ENCODE data around the gene DLX2.

DNA sequence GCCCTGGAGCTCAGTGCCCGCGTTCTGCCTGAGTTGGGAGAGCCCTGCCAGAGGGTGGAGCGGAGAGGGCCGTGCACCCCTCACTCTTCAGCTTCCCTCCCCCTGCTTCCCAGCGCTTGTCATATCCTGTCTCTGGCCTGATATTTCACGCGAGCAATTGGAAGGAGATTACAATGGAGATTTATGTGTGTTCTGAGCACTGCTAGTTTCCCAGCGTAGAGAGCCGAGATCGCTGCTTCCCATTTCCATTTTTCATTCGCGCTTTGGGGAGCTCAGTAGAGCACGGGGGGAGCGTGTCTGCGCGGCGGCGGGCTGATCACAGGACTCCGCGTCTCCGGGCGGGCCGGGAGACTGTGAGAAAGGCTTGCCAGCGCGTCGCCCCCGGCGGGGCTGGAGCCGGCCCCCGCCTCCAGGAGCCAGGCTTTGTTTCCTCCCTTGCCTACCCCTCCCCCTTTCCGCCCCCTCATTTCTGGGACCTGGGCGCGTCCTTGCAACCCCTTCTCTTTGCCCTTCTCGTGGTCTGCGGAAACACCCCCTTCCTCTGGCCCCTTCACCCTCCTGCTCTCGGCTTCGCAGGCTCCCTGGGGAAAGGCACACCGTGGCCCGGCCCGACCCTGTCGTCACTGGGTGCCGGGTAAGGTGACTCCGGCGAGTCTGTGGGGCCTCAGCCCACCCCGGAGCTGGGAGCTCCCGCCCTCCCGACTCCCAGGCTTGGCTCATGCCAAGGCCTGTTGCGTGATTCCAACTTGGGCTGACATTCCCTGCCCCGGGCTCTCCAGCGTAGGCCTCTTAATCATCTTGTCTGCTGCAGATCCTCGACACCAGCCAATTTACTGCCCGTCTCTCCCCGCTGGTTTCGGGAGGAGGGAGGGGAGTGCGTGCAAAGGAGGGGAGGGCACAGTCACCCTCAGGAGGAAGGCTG, 5.8 kb downstream of the DLX2 start:
- TF ChIP-seq, protein P1, sequence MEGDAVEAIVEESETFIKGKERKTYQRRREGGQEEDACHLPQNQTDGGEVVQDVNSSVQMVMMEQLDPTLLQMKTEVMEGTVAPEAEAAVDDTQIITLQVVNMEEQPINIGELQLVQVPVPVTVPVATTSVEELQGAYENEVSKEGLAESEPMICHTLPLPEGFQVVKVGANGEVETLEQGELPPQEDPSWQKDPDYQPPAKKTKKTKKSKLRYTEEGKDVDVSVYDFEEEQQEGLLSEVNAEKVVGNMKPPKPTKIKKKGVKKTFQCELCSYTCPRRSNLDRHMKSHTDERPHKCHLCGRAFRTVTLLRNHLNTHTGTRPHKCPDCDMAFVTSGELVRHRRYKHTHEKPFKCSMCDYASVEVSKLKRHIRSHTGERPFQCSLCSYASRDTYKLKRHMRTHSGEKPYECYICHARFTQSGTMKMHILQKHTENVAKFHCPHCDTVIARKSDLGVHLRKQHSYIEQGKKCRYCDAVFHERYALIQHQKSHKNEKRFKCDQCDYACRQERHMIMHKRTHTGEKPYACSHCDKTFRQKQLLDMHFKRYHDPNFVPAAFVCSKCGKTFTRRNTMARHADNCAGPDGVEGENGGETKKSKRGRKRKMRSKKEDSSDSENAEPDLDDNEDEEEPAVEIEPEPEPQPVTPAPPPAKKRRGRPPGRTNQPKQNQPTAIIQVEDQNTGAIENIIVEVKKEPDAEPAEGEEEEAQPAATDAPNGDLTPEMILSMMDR (IDR thresholded peaks at IDR 0.05), result no peak
- TF ChIP-seq POLR2A (IDR thresholded peaks at IDR 0.05; ENCODE audit: low read depth), result no peak
